Medulla oblongata (tissue), 1 donor: Measurements from ENCODE around the gene COA8.
"Not testable (repeated sequence)": the region's sequence is repeated elsewhere in the genome, so short reads cannot be mapped to it uniquely, and the experiment has no call there.

Source experiments
- DNase-seq: peaks from one replicate; pipeline ENCODE4 v3.0.0-alpha.2; 2015; ENCODE audit errors: extremely low spot score

The COA8 gene

GRCh38 chr14:103525430-103526246 lies 37.1 kb upstream of the COA8 start:
- DNase-seq = not testable (repeated sequence)

- no peak for DNase-seq
Measured at GRCh38 chr14:103526247-103526913, 36.4 kb upstream of the COA8 start.

- DNase-seq = no peak
Measured at GRCh38 chr14:103526914-103527248, 35.9 kb upstream of the COA8 start.

GRCh38 chr14:103527408-103528145 lies 35.2 kb upstream of the COA8 start:
- no peak for DNase-seq

- no peak for DNase-seq
Measured at GRCh38 chr14:103528146-103528586, 34.6 kb upstream of the COA8 start.

GRCh38 chr14:103528587-103529382 lies 34.0 kb upstream of the COA8 start, which contains the start of gene TRMT61A:
Gene TRMT61A, plus strand, starts transcription at chr14:103529196. Its CDS starts 783 bp downstream, at chr14:103529979.
- peak; percentile 94 for DNase-seq

GRCh38 chr14:103529383-103530365 lies 33.1 kb upstream of the COA8 start:
- DNase-seq = no peak

- DNase-seq = no peak
Measured at GRCh38 chr14:103530390-103530789, 32.4 kb upstream of the COA8 start.

- DNase-seq = no peak
Measured at GRCh38 chr14:103530831-103531230, 31.9 kb upstream of the COA8 start.

GRCh38 chr14:103531421-103532215 lies 31.1 kb upstream of the COA8 start:
- DNase-seq = no peak

- no peak for DNase-seq
Measured at GRCh38 chr14:103532216-103533136, 30.3 kb upstream of the COA8 start.

- DNase-seq = no peak
Measured at GRCh38 chr14:103533137-103533998, 29.4 kb upstream of the COA8 start.

- peak; percentile 18 for DNase-seq
Measured at GRCh38 chr14:103533999-103534575, 28.7 kb upstream of the COA8 start.

GRCh38 chr14:103534576-103535061 lies 28.1 kb upstream of the COA8 start:
- DNase-seq = no peak

- DNase-seq = peak; percentile 46
Measured at GRCh38 chr14:103535081-103535890, 27.5 kb upstream of the COA8 start.
